Measurements from ENCODE around the gene MRPL24.
"Not testable (repeated sequence)": the region's sequence is repeated elsewhere in the genome, so short reads cannot be mapped to it uniquely, and the experiment has no call there.

MRPL24 gene

GRCh38 chr1:156757572-156758253 lies 16.8 kb upstream of the MRPL24 start:
- DNase-seq: not testable (repeated sequence)

- no peak for DNase-seq
Observed at GRCh38 chr1:156756355-156756754, 15.5 kb upstream of the MRPL24 start.

DNA sequence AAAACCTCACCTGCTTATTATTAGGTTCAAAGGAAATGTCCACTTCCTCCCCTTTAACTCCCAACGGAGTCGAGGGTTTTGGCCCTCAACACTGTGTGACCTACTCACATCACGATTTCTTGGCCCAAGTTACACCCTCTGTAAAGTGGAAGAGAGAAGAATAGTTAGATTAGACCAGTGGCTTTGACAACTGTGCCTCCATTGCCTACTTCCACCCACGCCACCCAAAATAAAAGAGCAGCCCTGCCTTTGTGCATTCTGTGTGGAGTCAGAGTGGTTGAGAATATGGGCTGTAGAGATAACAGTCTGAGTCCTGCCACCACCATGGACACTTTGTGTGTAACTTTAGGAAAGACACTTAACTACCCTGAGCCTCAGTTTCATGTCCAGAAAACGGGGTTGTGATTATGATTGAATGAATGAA lies 14.7 kb upstream of the MRPL24 start:
- no peak for DNase-seq

DNA sequence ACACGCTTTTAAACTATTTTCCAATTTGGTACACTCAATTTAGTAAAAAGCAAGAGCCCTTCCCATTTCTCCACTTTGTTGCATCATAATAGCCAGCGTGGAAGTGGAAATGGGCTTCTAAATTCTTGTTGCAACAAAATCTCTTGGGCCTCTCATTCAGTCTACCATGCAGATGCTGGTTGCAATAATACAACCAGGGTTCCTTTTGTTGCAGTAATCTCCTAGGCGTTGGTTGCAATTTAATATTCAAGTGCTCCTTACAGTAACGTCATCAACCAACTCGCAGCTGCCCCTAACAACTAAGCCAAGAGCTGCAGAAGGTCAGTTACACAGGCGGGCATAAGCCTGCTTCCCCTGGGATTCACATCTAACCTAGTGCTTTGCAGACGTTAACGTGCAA lies 13.3 kb upstream of the MRPL24 start:
- no peak for DNase-seq

GRCh38 chr1:156752843-156753482 lies 12.1 kb upstream of the MRPL24 start:
- no peak for DNase-seq

DNA sequence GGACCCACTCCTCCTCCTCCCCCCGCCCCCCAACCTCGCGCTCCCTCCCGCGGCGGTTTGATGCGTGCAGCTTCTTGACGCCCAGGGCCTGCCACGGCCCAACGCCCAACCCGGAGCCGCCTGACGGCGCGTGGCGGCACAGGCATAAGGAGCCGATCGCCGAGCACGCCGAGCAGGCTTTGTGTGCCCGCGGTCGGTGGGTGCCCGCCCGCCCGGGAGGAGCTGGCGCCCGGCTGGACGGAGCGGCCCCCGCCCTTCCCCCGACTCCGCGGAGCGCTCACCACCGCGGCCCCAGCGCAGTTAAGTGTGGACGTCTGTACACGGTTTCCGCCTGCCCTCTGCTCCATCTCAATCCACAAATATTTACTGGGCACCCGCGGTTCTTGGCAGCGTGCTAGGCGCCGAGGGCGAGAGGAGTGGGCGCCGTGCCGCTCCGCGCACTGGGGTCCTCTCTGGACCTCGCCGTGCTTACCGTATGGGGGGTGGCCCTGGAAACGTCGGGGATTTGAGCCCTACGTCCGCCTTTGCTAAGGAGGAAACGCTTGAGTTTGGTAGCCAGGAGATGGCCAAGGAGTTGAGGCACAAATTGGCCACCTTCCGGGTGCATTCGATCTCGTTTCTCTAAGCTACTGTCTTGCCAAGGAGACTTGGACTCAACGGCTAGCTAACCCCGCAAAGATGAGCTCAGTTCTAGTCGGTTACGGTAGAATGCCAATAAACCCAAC lies 11.0 kb upstream of the MRPL24 start:
- peak; percentile 97 for DNase-seq

DNA sequence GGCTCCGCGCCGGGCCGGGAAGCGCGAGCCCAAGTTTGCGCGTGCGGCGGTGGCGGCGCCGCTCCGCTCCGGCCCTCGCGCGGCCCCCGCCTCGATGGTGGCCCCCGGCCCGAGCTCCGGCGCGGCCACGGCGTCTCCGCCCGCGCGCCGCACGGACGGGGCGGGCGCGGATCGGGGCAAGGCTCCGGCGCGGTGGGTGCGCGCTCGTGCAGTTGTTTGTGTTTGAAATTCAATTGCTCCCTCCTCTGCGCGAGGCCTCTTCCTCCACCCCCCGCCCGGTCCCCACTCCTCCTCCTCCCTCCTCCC lies 10.5 kb upstream of the MRPL24 start, which contains the start of gene HDGF:
Gene HDGF, minus strand, starts transcription at position 225 of the 306 bp plus-strand sequence. CDS start 246 bp downstream, outside the sequence.
- DNase-seq: no peak

- DNase-seq: no peak
Observed at GRCh38 chr1:156750711-156751450, 10.0 kb upstream of the MRPL24 start.

DNA sequence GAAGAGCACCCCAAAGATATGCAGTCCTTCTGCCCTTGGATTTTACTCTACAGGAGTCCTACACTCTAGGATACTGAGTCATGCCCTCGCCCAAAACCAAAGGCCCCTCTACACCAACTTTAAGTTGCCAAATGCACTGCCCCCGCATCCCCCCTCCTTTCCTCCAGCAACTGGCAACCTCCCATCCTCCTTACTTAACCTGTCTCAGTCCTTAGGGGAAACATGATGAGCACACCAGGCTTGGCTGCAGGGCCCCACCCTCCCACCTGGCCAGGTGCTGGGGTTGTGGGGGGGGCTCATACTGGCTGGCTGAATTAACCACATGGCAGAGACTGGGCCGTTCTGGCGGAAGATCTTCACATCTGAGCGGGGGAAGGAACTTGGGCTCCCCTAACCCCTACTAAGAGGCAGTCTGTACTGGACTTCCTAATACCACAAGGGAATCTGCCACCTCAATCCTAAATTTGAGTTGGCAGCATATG lies 9.3 kb upstream of the MRPL24 start:
- DNase-seq: no peak

- no peak for DNase-seq
Observed at GRCh38 chr1:156749419-156750118, 8.7 kb upstream of the MRPL24 start.

DNA sequence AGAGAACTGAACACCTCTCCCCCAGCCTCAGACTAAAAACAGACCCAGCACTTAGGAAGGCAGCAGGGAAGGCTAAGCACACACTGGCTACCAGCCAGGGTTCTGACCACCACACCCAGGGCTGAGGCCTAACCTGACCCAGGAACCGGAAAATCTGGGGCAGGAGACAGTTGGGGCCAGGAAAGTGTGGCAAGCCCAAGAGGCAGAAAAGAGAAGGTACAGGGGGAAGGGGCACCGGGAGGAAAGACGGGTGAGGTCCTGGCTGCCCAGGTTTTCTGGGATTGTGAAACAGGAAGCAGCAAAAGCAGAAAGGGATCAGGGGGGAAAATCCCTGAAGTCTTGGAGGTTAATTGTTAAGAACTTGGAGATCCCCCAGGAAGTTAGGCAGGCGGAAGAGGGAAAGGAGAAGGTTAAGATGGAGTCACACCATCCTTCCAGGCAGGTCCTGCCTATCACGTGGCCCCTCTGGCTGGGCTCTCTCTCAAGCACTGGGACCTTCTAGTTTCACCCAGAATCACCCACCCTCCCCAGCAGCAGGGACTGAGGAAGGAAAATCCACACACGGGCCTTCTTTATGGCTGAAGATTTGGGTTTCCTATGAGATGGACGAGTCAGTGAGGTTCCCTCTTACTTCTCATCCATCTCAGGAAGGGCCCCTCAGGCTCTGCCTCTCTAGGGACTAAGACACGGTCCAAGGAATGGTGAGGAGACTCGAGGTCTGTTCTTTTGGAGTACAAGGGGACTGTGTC lies 8.0 kb upstream of the MRPL24 start:
- peak; percentile 63 for DNase-seq

DNA sequence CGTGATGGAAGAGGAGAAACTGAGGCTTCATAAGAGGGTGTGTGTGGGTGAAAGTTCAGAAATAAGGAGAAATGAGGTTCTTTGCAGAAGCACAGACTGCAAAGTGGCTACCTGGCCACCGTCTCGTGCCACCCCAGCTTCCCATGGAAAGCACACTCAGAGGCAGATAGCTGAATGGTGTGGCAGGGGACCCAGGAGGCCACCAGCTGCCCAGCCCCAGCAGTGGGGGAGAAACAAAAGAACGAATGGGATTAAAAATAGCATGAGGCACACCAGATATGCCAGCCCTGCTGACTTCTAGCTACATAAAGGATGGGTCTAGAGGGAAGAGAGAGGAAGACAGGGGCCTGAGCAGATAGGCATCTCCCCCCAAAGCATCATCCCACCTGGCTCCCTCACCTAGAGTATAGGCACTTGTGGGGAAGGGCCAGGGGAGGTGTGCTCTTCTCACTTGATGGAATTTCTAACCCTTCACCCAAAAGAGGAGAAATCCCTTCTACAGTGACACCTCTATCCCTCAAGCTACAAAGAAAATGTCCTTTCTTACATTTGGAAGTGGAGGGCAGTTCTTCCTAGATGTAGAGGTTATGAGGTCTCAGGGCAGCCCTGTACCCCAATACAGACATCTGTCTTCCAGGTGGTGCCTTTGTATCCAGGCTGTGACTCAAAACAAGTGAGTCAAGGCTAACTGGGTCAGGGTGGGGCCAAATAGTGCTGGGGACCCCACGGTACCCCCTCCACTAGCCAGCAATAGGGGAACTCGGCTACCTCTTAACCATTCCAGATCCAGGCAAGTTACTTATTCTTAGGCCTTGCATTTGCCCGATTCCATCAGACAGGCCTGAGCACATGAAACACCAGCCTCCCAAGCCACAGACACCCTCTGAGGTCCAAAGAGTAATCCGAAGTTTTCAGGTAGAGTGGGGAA lies 7.1 kb upstream of the MRPL24 start:
- no peak for DNase-seq

GRCh38 chr1:156746728-156747631 lies 6.1 kb upstream of the MRPL24 start:
- DNase-seq: peak; percentile 95

DNA sequence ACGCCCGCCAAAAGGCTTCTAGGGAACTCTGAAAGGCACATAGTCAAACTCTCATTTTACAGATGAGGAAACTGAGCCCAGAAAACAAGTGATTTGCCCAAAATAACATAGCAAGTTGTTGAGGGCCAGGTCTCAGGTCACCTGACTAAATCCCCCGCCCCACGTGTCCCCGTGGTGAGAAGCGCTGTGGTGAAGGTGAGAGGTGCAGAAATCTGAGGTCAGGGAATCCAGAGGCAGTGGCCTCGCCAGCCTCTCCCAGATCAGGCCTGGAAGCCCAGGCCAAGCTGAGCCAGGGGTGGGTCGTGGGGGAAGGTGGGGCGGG lies 5.5 kb upstream of the MRPL24 start:
- DNase-seq: no peak

DNA sequence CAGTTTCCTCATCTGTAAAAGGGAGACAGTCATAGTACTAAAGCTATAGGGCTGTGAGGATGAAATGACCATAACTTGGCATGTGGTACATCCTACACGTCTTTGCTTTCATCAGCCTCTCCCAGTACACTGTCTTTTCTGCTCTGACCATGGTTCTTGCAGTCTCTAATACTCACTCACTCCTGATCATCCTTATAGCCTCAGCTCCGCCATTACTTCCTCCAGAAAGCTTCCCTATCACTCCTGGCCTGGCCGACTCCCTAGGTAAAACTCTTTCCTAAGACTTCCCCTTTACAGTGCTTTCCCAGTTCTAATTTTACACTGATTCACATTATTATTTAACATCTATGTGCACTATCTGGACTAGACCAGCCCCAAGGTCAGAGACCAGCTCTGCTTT lies 5.0 kb upstream of the MRPL24 start:
- no peak for DNase-seq

- DNase-seq: no peak
Observed at GRCh38 chr1:156744786-156745419, 4.0 kb upstream of the MRPL24 start.

GRCh38 chr1:156744344-156744743 lies 3.5 kb upstream of the MRPL24 start:
- DNase-seq: no peak

DNA sequence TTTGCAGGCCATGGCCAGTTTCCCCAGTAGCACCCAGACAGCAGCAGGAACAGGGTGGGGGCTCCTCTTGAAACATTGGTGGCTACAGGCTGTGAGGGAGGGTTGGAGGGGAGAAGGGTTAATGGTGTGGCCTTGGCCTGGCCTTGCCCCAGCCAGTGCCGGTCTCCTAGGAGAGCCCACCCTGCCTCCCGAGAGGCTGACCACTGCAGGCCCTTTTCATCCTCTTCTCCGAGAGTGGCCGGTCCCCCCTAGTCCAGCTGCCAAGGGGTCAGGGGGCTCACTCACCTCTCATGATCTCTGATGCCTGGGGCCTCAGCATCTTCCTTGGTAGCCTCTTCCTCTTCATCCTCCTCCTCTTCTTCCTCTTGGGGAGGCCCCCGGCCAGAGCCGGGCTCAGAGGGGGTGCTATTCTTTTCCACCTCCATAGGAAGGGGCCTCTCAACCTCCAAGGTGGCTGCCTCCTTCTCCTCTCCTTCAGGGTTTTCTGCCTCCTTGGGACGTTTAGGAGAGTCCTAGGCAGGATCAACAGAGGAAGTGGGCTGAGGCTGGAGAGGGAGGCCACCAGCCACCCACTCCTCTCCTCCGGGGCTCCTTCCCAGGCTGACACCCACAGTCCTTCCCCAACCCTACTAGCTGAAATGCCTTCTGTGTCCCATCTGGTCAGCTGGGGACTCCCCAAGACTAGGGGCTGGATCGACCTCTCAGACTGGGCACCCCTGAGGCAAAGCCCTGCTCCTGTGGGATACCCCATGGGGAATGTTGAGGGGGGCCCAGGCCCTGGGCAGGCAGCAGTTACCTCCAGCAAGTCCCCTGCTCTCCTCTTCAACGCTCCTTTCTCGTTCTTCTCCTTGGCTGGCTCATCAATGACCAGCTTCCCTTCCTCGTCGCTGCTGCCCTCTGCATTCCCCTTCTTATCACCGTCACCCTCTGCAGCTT lies 2.7 kb upstream of the MRPL24 start:
- no peak for DNase-seq
